ENCODE data around the gene CHRNA4.

Gene CHRNA4

DNA sequence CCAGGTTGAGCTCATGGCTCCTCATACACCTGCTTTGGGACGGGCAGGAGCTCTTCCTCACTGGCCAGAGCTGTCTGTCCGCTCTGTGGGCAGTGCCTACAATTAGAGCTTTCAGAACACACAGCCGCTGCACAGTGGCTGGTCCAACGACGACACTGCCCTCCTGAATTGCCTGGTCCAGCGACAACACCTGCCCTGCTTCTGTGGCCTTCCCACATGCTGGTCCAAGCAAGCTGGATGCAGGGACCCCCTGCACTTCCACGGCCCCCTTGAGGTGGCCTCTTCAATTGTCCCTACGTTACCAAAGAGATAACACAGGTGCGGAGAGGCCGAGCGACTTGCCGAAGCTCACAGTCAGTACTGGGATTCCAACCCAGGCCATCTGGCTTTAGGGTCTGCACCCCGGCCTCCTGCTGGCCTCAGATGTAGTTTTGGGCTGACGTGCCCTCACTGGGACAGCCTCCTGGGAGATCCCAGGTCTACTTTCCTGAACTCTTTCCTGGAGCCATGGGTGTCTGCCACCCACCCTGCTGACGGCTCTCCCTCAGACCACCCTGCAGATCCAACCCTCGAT is 1.4 kb upstream of the CHRNA4 start:
- no peak for DNase-seq

DNA sequence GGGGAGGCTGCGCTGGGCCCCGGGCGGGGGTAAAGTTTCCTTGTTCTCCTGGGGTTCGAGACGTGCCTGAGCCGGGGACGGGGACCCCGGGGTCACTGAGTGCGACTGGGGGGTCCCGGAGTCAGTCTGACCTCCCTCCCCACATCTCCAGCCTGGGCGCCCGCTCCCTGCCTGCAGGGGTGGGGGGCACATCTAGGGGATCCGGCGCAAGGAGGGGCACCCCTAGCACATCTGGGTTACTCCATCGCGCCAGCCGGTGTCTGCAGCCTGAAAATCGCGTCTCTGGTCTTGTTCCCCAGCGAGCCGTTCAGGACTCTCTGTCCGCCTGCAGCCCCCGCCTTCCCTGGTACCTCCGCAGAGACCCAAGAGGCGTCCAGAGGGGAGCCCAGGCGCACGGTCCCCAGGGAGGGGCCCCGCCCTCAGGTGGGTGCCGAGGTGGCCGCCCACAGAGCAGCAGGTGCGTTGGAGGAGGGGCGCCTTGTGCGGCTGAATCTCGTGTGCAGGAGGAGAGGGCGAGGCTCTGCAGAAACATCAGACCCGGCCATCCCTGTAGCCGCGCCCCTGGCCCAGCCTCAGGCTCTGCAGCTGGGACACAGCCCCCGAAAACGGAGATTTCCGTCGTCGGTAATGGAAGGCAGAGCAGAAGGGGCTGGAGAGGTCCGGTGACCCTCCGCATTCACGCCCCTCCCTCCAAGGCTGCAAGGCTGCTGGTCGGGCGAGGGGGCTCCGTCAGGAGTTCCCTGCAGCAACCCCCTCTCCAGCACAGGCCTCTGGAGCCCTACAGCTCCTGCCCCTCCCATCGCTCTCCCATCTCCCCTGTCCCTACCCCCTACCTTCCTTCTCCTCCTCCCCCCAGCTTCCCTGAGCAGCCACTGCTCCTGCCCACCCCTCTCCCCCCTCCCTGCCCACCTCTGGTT is 628 bp upstream of the CHRNA4 start:
- no peak for DNase-seq

DNA sequence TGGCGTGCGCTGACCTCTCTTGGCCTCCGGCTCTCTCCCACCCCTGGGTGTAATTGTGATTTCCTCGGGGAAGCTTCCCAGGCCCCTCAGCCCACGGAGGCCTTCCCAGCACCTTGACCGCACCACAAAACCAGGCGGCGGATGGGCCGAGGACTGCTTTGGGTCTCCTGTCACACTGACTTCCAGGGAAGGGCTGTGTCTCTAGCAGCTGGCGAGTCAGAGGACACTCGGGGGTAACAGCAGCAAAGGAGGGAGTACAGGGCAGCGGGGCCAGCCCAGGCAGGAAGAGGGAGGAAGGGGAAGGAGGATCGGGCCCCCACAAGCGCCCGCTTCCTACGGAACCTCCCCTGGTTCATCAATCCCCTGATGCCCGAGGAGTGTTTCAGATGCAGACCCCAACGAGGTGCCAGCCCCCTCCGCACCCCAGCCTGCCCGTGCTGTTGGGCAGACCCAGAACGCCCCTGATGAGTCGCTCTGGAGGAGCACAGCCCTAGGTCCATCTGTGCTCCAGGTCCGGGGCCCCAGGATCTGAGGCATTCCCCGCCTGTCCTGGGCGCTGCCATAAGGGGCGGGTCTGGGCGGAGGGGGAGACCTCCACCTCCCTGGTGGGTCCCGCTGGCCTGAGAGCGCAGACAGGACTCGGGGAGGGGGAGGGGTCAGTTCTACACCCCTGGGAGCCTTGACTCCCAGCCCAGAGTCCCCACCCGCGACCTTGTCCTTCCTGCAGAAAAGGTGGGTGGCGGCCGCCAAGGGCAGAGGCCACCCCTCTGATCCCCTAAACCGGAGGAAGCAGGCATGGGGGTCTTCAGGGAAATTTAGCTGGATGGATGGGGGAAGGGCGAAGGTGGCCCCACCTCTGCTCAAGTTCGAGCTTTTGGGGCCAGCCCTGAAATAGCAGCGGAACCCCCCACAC is 956 bp downstream of the CHRNA4 start:
- no peak for DNase-seq

DNA sequence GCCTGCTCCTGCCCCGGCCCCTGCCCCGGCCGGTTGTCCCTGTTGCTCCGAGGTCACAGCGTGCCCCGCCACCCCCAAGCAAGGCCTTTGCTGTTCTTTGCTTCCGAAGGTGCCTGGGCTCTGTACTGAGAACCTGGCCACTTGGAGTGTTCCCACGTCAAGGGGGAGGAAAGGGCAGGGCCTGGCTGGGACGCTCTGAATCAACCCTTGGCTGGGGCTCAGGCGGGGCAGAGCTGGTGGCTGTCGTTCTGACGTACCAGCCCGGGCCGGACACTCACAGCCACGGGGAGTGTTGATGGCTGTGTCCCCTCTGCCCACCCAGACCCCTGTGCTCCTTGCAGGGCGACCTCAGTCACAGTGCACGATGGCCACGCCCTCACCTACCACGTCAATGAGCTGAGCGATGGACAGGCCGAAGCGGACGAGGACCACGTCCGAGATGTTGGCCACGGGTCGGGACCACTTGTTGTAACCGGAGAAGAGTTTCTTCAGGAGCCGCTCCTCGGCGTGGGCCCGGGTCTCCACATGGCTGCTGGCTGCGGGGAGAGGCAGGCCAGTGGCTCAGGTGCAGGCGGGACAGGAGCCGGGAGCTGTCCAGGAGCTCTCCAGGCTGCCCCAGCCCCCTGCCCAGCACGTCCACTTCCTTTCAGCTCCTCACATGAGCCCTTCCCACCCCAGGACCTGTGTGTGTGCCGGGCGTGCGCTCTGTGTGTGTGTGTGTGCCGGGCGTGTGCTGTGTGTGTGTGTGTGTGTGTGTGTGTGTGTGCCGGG is 1.8 kb downstream of the CHRNA4 start:
- no peak for DNase-seq

DNA sequence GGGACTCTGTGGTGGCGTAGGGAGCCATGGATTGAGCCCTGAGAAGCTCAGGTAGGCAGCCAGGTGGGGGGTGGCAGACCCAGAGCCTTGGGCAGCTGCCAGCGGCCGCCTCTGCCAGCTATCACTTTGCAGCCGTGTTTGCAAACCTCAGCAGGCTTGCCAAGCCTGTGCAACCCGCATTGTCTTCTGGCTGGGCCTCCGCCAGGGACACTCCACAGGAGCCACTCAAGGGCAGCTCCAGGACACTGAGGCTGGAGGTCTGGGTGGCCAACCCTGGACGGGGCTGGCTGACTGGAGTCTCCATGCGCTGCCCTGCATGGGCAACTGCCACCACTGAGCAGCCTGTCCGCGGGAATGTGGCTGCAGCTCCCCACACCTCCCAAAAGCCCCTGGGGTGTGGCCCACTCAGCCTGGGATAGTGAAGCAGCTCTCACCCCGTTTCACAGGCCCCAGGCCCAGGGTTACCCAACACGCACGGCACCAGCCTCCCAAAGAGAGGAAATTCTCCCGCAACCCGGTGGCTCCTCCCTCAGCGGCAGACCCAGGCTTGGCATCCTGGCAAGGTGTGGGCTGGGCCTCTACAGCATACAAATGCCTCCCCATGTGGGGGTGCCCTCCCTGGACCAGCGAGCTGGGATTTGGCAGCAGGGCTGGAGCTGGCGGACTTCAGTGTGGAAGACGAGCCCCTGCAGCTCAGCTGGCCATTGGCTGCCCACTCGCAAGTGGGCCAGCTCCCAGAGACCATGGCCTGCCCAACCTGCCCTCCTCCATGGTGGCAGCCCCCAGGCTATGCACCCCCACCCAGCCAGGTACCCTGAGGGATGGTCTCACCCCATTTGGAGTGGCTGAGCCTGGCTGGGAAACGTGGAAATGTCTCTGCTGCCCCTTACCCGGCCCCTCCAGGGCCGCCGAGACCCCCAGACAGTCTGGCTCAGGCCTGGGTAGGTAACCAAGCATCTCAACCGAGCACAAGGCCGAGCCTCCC is 2.9 kb downstream of the CHRNA4 start:
- no peak for DNase-seq

DNA sequence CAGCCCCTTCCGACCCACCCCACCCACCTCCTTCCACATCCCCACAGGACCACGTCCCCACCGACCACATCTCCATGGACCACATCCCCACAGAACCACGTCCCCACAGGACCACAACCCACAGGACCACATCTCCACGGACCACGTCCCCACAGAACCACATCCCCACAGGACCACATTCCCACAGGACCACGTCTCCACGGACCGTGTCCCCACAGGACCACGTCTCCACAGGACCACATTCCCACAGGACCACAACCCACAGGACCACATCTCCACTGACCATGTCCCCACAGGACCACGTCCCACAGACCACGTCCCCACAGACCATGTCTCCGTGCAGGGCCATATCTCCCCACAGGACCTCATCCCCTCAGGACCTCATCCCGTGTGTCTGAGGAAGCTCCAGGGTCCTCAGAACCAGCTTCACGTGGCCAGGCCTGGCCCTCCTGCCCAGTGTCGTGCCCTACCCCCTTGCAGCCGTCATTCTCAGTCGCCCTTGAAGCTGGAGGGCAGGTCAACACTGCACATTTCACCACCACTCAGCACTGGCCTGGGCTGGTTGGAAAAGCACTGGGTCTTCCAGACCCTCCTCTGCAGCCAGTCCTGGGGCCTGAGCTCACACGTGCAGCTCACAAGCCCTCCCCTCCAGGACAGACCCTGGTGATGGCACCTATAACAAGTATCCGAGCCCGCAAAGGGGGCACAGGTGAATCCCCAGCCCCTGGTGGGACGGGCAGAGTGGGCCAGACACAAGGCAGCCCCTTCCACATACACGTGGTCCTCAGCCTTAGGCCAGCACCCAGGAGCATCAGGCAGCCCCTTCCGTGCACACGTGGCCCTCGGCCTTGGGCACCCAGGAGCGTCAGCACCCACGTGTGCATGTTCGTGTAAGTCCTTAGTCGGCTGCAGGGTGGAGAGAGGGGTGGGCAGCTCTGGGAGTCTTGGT is 3.9 kb downstream of the CHRNA4 start:
- DNase-seq: no peak

DNA sequence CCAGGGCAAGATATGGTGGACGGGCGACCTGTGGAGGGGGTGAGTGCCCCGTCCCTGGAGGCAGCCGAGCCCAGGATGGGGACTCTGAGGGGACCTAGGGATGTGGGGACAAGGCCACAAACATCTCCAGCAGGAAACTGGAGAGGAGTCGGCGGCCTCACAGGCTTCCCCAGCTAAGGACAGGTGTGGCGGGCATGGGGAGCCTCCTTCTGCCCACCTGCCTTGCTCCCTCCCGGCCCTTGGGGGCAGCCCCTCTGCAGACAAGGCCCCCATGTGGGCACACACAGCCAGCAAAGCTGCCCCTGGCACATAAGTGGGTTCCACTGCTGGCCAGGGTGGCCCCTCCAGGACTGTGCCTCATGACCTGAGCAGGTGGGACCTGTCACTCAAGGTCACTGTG is 4.6 kb downstream of the CHRNA4 start:
- no peak for DNase-seq

DNA sequence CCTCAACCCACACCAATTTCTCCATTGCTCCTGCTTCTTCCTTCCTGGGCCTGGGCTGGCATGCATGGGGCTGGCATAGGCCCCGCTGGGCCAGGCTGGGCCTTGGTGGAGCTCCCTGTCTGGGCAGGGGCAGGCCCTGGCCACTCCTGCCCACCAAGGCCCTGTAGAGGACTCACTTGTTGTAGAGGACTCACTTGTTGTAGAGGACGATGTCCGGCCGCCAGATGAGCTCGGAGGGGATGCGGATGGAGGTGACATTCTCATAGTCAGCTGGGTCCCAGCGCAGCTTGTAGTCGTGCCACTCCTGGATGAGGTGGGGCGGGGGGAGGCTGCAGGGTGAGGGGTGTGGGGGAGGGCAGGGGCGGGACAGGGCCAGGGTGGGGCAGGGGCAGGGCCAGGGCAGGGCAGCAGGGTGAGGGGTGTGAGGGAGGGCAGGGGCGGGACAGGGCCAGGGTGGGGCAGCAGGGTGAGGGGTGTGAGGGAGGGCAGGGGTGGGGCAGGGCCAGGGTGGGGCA is 5.3 kb downstream of the CHRNA4 start:
- no peak for DNase-seq

DNA sequence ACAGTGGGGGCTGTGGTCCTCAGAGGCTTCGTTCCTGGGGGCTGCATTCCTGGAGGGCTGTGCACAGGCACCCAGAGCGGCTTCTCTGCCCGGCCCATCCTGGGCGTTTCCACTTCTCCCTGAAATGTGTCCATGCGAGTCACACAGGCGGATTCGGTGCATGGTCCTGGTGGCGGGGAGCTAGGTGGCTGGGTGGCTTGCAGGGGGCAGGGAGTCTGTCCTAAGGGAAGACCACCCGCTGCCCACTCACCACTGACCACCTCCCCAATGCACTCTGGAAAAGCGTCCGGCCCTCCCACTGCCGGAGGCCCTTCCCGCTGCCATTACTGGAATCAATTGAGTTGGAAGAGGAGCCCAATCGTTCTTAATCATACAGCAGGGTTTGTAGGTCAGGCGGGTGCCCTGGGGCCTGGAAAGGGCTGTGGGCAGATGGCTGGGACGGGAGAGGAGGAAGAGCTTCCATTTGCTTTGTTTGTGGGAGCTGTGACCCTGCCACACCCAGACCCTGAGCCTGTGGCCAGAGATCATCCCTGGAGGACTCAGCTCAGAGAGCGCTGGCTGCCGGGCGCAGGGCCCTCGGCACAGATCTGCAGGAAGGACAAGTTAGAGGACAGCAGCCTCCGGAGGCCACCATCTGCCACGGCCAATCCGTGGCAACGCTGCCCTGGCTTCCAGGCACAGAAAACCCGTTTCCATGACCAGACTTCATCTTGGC is 6.4 kb downstream of the CHRNA4 start:
- no peak for DNase-seq

DNA sequence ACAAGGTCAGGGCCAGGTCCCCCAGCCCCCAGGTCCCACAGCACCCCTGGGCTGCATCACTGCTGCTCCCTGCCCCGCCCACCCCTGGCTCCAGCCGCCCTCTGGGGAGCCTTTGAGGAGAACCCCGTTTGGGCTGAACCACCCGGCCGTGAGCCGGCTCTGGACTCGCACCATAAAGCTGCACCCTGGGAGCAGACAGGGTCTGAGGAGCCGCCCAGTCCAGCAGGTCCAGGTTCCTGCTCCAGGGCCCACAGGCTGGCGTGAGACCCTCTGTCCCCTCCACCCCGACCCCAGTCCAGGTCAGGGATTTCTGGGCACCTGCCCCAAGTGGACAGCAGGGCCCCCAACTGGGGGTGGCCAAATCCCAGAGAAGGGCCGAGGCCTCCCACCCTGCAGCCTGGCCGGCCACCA is 8.3 kb downstream of the CHRNA4 start:
- DNase-seq: no peak

DNA sequence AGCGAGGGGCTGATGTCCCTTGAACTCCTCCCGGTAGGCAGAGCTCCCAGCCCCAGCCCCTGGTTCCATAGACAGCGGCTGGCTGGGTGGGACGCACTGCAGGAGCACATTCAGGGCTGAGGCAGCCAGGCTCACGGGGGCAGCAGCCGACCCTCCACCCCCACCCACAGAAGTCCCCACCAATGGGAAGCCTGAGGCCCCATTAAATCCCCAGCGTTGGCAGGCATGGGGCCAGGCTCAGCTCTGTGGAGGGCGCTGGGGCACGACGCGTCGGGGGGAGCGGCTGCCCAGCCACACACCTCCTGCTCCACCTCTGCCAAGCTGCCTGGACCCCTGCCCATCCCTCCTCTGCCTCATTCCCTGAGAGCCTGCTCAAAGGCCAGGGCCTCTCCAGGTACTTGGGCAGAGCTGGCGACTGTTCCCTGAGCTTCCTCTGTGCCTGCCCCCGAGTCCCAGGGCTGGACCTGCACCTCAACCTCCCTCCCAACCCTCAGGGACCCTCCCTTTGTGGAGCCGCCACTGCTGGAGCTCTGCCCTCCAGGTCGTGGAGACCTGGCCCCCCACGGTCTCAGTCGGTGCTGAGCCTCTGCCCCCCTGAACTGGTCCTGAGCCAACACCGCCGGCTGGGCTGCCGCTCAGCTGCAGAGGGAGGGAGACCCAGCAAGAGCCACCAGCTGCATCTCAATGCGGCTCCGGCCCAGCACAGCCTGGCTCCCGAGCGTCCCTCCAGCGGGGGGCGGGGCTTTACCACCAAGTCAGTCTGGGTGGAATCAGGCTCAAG is 9.1 kb downstream of the CHRNA4 start:
- no peak for DNase-seq

DNA sequence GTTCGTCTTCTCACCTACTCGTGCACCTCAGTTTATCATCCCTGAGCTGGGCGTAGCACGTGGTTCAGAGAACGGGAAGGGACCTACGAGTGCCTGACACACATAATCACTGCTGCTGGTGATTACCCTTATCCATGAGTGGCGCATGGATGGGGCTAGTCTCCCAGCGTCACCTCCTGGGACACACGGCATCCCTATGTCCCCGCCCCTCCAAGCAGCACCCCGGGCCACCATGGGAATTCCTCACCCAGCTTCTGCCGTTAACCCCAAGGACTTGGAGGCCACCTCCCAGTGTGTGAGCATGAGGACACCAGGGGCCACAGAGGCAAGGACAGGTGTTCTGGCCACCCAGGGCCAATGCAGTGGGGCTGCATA is 9.8 kb downstream of the CHRNA4 start:
- no peak for DNase-seq

DNA sequence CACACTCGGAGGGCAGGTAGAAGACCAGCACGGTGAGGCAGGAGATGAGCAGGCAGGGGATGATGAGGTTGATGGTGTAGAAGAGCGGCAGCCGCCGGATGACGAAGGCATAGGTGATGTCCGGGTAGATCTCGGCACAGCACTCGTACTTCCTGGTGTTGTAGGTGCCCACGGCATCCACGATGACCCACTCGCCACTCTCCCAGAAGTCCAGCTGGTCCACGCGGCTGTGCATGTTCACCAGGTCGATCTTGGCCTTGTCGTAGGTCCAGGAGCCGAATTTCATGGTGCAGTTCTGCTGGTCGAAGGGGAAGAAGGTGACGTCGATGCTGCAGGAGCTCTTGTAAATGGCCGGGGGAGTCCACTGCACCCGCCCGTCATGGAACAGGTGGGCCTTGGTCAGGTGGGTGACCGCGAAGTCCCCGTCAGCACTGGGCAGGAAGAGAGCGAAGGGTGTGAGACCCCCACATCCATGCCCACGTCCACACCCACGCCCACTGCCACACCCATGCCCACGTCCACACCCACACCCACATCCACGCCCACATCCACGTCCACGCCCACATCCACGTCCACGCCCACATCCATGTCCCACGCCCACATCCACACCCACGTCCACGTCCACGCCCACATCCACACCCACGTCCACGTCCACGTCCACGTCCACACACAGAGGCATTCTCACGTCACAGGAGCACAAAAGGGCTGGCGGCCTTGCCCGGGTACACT is 10.4 kb downstream of the CHRNA4 start:
- DNase-seq: no peak

DNA sequence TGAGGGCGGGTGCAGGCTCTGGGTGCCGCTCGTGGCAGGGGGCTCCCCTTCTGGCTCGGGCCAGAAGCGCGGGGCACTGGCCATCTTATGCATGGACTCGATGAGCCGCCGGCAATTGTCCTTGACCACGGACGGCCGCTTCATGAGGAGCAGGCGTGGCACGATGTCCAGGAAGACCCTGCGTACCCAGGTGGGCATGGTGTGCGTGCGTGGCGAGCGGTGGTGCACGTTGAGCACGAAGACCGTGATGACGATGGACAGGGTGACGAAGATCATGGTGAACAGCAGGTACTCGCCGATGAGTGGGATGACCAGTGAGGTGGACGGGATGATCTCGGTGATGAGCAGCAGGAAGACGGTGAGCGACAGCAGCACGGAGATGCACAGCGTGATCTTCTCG is 11.0 kb downstream of the CHRNA4 start:
- no peak for DNase-seq

DNA sequence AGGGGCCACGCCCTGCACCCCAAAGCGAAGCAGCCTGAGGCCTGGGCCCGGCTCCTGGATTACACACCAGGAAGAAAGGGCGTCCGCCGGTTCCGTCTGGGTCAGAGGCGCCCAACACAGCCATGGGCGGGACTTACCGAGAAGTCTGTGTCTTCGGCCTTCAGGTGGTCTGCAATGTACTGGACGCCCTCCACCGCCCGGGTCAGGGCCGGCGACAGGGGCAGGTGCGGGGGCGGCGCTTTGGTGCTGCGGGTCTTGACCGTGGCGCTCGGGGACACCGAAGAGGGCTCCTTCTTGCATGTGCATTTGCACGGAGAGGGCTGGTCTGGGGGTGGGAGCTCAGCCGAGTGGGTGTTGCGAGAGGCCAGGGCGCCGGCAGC is 11.6 kb downstream of the CHRNA4 start:
- DNase-seq: no peak

DNA sequence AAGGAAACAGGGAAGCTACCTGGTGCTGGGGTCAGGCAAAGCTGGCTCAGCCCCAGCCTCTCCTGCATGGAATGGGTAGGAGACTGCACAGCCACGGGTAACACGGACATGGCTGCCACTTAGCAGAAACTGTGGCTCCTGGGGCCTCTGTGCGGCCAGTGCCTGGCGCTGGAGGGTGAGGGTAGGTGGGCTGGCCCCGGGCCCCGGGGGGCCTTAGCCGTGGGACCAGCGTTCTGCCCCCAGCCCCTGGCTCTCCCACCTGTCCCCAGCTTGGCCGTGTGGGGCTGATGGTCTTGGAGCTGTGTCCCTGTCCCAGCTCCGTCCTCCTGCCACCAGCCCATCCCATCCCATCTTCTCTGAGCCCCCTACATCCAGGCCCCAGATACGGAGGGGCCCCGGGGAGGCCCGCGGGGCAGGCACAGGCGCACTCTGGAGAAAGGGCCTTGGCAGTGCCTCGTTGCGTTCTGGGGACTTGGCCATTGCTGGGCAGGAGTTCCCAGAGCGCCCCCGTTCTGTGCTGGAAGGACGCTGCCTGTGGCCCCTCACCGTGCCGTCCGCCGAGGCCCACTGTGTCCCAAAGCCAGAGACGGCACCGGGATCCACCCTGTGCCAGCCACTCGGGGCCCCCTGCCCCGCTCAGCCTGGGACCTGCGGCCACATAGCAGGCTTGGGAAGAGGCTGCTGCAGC is 12.2 kb downstream of the CHRNA4 start:
- no peak for DNase-seq

All from NCI-H226 (cell line).